ENCODE results near the gene CDC34.

Gene CDC34

DNA sequence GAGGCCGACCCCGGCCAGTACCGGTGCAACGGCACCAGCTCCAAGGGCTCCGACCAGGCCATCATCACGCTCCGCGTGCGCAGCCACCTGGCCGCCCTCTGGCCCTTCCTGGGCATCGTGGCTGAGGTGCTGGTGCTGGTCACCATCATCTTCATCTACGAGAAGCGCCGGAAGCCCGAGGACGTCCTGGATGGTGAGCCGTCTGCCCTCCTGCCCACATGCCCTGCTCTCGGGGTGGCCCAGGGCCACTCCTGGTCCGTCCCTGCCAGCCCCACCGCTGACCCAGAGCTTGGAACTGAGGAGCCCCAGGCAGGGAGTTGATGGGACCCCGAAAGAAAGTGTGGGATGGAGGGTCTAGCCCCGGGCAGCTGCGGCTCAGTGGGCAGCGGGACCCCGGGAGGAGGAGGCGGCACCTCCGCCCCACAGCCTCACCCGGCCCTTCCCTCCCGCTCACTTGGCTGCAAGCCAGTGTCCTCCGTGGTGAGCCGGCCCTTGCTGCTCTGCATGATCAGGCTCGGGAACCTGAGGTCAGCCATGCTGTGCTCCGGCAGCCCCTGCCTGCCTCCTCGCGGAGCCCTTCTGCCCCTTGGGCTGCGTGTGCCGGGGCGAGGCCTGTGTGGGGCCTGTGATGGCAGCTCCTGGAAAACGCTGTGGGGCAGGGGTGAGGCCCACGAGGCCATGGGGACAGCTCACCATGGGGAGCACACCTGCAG is 50.0 kb downstream of the CDC34 start:
- TF ChIP-seq, protein P1, sequence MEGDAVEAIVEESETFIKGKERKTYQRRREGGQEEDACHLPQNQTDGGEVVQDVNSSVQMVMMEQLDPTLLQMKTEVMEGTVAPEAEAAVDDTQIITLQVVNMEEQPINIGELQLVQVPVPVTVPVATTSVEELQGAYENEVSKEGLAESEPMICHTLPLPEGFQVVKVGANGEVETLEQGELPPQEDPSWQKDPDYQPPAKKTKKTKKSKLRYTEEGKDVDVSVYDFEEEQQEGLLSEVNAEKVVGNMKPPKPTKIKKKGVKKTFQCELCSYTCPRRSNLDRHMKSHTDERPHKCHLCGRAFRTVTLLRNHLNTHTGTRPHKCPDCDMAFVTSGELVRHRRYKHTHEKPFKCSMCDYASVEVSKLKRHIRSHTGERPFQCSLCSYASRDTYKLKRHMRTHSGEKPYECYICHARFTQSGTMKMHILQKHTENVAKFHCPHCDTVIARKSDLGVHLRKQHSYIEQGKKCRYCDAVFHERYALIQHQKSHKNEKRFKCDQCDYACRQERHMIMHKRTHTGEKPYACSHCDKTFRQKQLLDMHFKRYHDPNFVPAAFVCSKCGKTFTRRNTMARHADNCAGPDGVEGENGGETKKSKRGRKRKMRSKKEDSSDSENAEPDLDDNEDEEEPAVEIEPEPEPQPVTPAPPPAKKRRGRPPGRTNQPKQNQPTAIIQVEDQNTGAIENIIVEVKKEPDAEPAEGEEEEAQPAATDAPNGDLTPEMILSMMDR (IDR thresholded peaks at IDR 0.05; ENCODE audit: low read depth, low read length, poor library complexity, severe bottlenecking) = no peak
- no peak for TF ChIP-seq EZH2phosphoT487 (IDR thresholded peaks at IDR 0.05; ENCODE audit: borderline replicate concordance, low read length)

GRCh38 chr19:582497-583197 is 51.1 kb downstream of the CDC34 start:
- Histone ChIP-seq H3K27ac (ENCODE audit: low read depth, low read length) (no peak overlapping the region), H3K9me2 (replicated peaks; ENCODE audit: control insufficient read depth, low read length) (no peaks in the 10 kb centered on the region), H4K20me1 (ENCODE audit: control insufficient read depth, insufficient read depth, low read depth, low read length) (peaks cover 6% of the 10 kb centered on the region; the same call in 1 of the 2 replicates), H3K27me3 (ENCODE audit: control insufficient read depth, low read length) (no peaks in the 10 kb centered on the region), H3K4me2 (ENCODE audit: low read length) (no peak overlapping the region), H3K9me3 (ENCODE audit: control insufficient read depth, insufficient read depth, low read length) (no peaks in the 10 kb centered on the region), H3K4me3 (ENCODE audit: low read length) (no peak overlapping the region), H3K4me1 (ENCODE audit: control insufficient read depth, low read length) (no peaks in the 10 kb centered on the region), H3K36me3 (ENCODE audit: control insufficient read depth, low read length) (peaks cover 41% of the 10 kb centered on the region), H3F3A (ENCODE audit: control insufficient read depth, insufficient read depth) (no peaks in the 10 kb centered on the region), H3K79me2 (ENCODE audit: control insufficient read depth, low read length) (peaks cover 28% of the 10 kb centered on the region)
- TF ChIP-seq, protein P1 (IDR thresholded peaks at IDR 0.05; ENCODE audit: low read depth, low read length, poor library complexity, severe bottlenecking) = no peak
- TF ChIP-seq EZH2phosphoT487 (IDR thresholded peaks at IDR 0.05; ENCODE audit: borderline replicate concordance, low read length) = no peak

More for the DNA sequence above, 50.0 kb downstream of the CDC34 start:
- H3K9me3 ChIP-seq (ENCODE audit: control insufficient read depth, insufficient read depth, low read length) = no peaks in the 10 kb centered on the region
- H3K4me3 ChIP-seq (ENCODE audit: low read length) = no peak overlapping the region
- H3K27me3 ChIP-seq (ENCODE audit: control insufficient read depth, low read length) = no peaks in the 10 kb centered on the region
- no peaks in the 10 kb centered on the region for H3F3A ChIP-seq (ENCODE audit: control insufficient read depth, insufficient read depth)
- H4K20me1 ChIP-seq (ENCODE audit: control insufficient read depth, insufficient read depth, low read depth, low read length) = peaks cover 12% of the 10 kb centered on the region
- H3K4me1 ChIP-seq (ENCODE audit: control insufficient read depth, low read length) = no peaks in the 10 kb centered on the region
- no peak overlapping the region for H3K4me2 ChIP-seq (ENCODE audit: low read length)
- H3K9me2 ChIP-seq (replicated peaks; ENCODE audit: control insufficient read depth, low read length) = no peaks in the 10 kb centered on the region
- peaks cover 39% of the 10 kb centered on the region for H3K79me2 ChIP-seq (ENCODE audit: control insufficient read depth, low read length)
- H3K36me3 ChIP-seq (ENCODE audit: control insufficient read depth, low read length) = peaks cover 50% of the 10 kb centered on the region
- H3K27ac ChIP-seq (ENCODE audit: low read depth, low read length) = no peak overlapping the region

- peaks cover 3% of the 10 kb centered on the region for H3K4me1 ChIP-seq (ENCODE audit: control insufficient read depth, low read length)
- no peak overlapping the region for H3K4me3 ChIP-seq (ENCODE audit: low read length)
- H3K9me2 ChIP-seq (replicated peaks; ENCODE audit: control insufficient read depth, low read length) = no peaks in the 10 kb centered on the region
- H3K4me2 ChIP-seq (ENCODE audit: low read length) = no peak overlapping the region
- H4K20me1 ChIP-seq (ENCODE audit: control insufficient read depth, insufficient read depth, low read depth, low read length) = peaks cover 6% of the 10 kb centered on the region; the same call in 1 of the 2 replicates
- no peaks in the 10 kb centered on the region for H3K9me3 ChIP-seq (ENCODE audit: control insufficient read depth, insufficient read depth, low read length)
- H3K36me3 ChIP-seq (ENCODE audit: control insufficient read depth, low read length) = peaks cover 34% of the 10 kb centered on the region
- H3K79me2 ChIP-seq (ENCODE audit: control insufficient read depth, low read length) = peaks cover 21% of the 10 kb centered on the region
- no peaks in the 10 kb centered on the region for H3F3A ChIP-seq (ENCODE audit: control insufficient read depth, insufficient read depth)
- peaks cover 4% of the 10 kb centered on the region for H3K27me3 ChIP-seq (ENCODE audit: control insufficient read depth, low read length)
- H3K27ac ChIP-seq (ENCODE audit: low read depth, low read length) = no peak overlapping the region
- TF ChIP-seq, protein P1 (IDR thresholded peaks at IDR 0.05; ENCODE audit: low read depth, low read length, poor library complexity, severe bottlenecking) = no peak
Measured at GRCh38 chr19:583198-583967, 51.8 kb downstream of the CDC34 start.
